Measurements from ENCODE around the gene HTRA1. TPM values are rescaled to one million over a fixed set of nuclear protein-coding genes. Genes with fewer than 3 reads are reported as not detected.
A peak's percentile ranks its signal among the peaks of the same experiment; 100 is the strongest.

HTRA1 gene
- total RNA-seq: 104 TPM
- long read RNA-seq, transcript HTRA1-201 (9 exons, 2,120 nt): major isoform, 128 of 155 reads
- long read RNA-seq, transcript HTRA1-202 (6 exons, 1,214 nt): minor isoform, 15 of 155 reads
- long read RNA-seq, partial matches to known transcripts: 7 of 155 reads
- long read RNA-seq, other reads (novel, unspliced or antisense): 5 of 155 reads

GRCh38 chr10:122461367-122461728, at the start of gene HTRA1:
Gene HTRA1 (plus strand): TSS chr10:122461553. CDS start chr10:122461653, 100 bp downstream.
- DNase-seq (ENCODE audit: low spot score): peak; percentile 88
- intact Hi-C loops (cut with DNase I): loop anchor here (5.0 kb wide), 1 partner anchor 41 kb away; no protein-coding TSS in a partner anchor

GRCh38 chr10:122413327-122413726, 48.0 kb upstream of the HTRA1 start:
- intact Hi-C loops (cut with DNase I): no loop called here
- DNase-seq (ENCODE audit: low spot score): no peak

- intact Hi-C loops (cut with DNase I): no loop called here
- DNase-seq (ENCODE audit: low spot score): no peak
Measured at GRCh38 chr10:122417667-122418066, 43.7 kb upstream of the HTRA1 start.

GRCh38 chr10:122419016-122419415, 42.3 kb upstream of the HTRA1 start:
- intact Hi-C loops (cut with DNase I): no loop called here
- no peak for DNase-seq (ENCODE audit: low spot score)

GRCh38 chr10:122419876-122420623, 41.3 kb upstream of the HTRA1 start:
- intact Hi-C loops (cut with DNase I): no loop called here
- DNase-seq (ENCODE audit: low spot score): no peak

GRCh38 chr10:122420624-122421007, 40.7 kb upstream of the HTRA1 start:
- intact Hi-C loops (cut with DNase I): no loop called here
- DNase-seq (ENCODE audit: low spot score): no peak

GRCh38 chr10:122421054-122421625, 40.2 kb upstream of the HTRA1 start:
- no peak for DNase-seq (ENCODE audit: low spot score)
- intact Hi-C loops (cut with DNase I): no loop called here

- intact Hi-C loops (cut with DNase I): no loop called here
- no peak for DNase-seq (ENCODE audit: low spot score)
Measured at GRCh38 chr10:122421742-122422141, 39.6 kb upstream of the HTRA1 start.

- intact Hi-C loops (cut with DNase I): no loop called here
Measured at GRCh38 chr10:122422266-122422989, 38.9 kb upstream of the HTRA1 start.

GRCh38 chr10:122424059-122424458, 37.3 kb upstream of the HTRA1 start:
- DNase-seq (ENCODE audit: low spot score): no peak
- intact Hi-C loops (cut with DNase I): no loop called here

More at GRCh38 chr10:122422266-122422989, 38.9 kb upstream of the HTRA1 start:
- DNase-seq (ENCODE audit: low spot score): no peak

- intact Hi-C loops (cut with DNase I): no loop called here
- no peak for DNase-seq (ENCODE audit: low spot score)
Measured at GRCh38 chr10:122426829-122427228, 34.5 kb upstream of the HTRA1 start.

GRCh38 chr10:122427280-122427679, 34.1 kb upstream of the HTRA1 start:
- no peak for DNase-seq (ENCODE audit: low spot score)
- intact Hi-C loops (cut with DNase I): no loop called here

GRCh38 chr10:122435212-122435827, 26.0 kb upstream of the HTRA1 start:
- no peak for DNase-seq (ENCODE audit: low spot score)
- intact Hi-C loops (cut with DNase I): loop anchor here (1.0 to 5.0 kb wide), 2 partner anchors 132 to 137 kb away; no protein-coding TSS in a partner anchor

GRCh38 chr10:122441961-122442360, 19.4 kb upstream of the HTRA1 start:
- no peak for DNase-seq (ENCODE audit: low spot score)
- intact Hi-C loops (cut with DNase I): no loop called here

GRCh38 chr10:122445469-122445868, 15.9 kb upstream of the HTRA1 start:
- intact Hi-C loops (cut with DNase I): loop anchor here (5.0 kb wide), 1 partner anchor 52 kb away; no protein-coding TSS in a partner anchor
- no peak for DNase-seq (ENCODE audit: low spot score)

GRCh38 chr10:122445904-122446303, 15.4 kb upstream of the HTRA1 start:
- no peak for DNase-seq (ENCODE audit: low spot score)
- intact Hi-C loops (cut with DNase I): loop anchor here (5.0 kb wide), 1 partner anchor 51 kb away; no protein-coding TSS in a partner anchor

GRCh38 chr10:122446668-122447423, 14.5 kb upstream of the HTRA1 start:
- no peak for DNase-seq (ENCODE audit: low spot score)
- intact Hi-C loops (cut with DNase I): loop anchor here (5.0 kb wide), 1 partner anchor 50 kb away; no protein-coding TSS in a partner anchor

- intact Hi-C loops (cut with DNase I): loop anchor here (5.0 kb wide), 1 partner anchor 49 kb away; no protein-coding TSS in a partner anchor
- no peak for DNase-seq (ENCODE audit: low spot score)
Measured at GRCh38 chr10:122448600-122448999, 12.8 kb upstream of the HTRA1 start.

- DNase-seq (ENCODE audit: low spot score): no peak
- intact Hi-C loops (cut with DNase I): loop anchor here (5.0 kb wide), 1 partner anchor 48 kb away; no protein-coding TSS in a partner anchor
Measured at GRCh38 chr10:122449153-122449552, 12.2 kb upstream of the HTRA1 start.

Data from cardiac septum (tissue), 1 donor.